HepG2 (cell line): ENCODE data around the gene NIBAN1. TPM values are rescaled to one million over a fixed set of nuclear protein-coding genes. Genes with fewer than 3 reads are reported as not detected.

Experiments used
- ATAC-seq: fragments of 200-7000 bp; cut with Tn5 transposase; 3 replicates; pipeline ENCODE4 v1.9.1; 2020; ENCODE audit warnings: mild to moderate bottlenecking, moderate library complexity
- BruUV-seq: library from RNA; stranded (reverse); fragments of 400-500 nt; replicated peaks from 2 replicates; lab custom pipeline; 2021; lab: Mats Ljungman, UMichigan
- CTCF ChIA-PET: fragments of 300-600 bp; formaldehyde crosslinking; extraction: SDS; loops from one replicate; lab custom pipeline; 2021; ENCODE audit warnings: low total read pairs, inconsistent platforms, low intra/inter-chr PET ratio; lab: Yijun Ruan, JAX
- POLR2A ChIA-PET: fragments of 350-600 bp; sonication (Branson Sonifier 250); formaldehyde crosslinking; loops from one replicate; lab custom pipeline; 2020; ENCODE audit warnings: antibody characterized with exemption, inconsistent platforms; lab: Yijun Ruan, JAX
- DNase-seq: peaks from one replicate; pipeline ENCODE4 v3.0.0-alpha.2; 2015; ENCODE audit warnings: low spot score
- FAIRE-seq: peaks from 3 replicates; lab custom pipeline; 2011; peaks lifted over from hg19 to GRCh38; lab: Jason Lieb, UNC
- H2AFZ ChIP-seq: one replicate; pipeline ENCODE4 v1.6.1; 2011; ENCODE audit warnings: low read length, inconsistent platforms
- H3K27ac ChIP-seq: fragments of 300-600 bp; 3 replicates; pipeline ENCODE4 v1.8.0; 2011; ENCODE audit warnings: mixed run types, mild to moderate bottlenecking, mixed read lengths, low read length, inconsistent platforms; ENCODE audit not compliant: insufficient read depth; ENCODE audit errors: extremely low read length
- H3K27me3 ChIP-seq, 2 experiments: fragments of 200-600 bp in 1 of 2; 2 replicates in 1 of 2; 3 replicates in 1 of 2; pipeline versions ENCODE4 v1.6.0 to v1.8.0; 2011; ENCODE audit warnings: low read length in 2 of 2, mild to moderate bottlenecking in 2 of 2, moderate library complexity in 2 of 2, inconsistent platforms in 1 of 2; ENCODE audit not compliant: insufficient read depth in 2 of 2, control insufficient read depth in 1 of 2
- H3K36me3 ChIP-seq, 2 experiments: fragments of 200-600 bp in 1 of 2; replicated peaks in 1 of 2; 2 replicates in 1 of 2; 3 replicates in 1 of 2; pipeline versions ENCODE4 v1.5.1 to v1.8.0; 2011; ENCODE audit warnings: low read length in 2 of 2, inconsistent platforms in 1 of 2; ENCODE audit not compliant: insufficient read depth in 2 of 2, control insufficient read depth in 1 of 2
- H3K4me1 ChIP-seq: 2 replicates; pipeline ENCODE4 v1.5.1; 2012; ENCODE audit warnings: low read length, inconsistent platforms; ENCODE audit not compliant: insufficient read depth
- H3K4me2 ChIP-seq: 2 replicates; pipeline ENCODE4 v1.6.0; 2011; ENCODE audit warnings: low read depth, low read length, inconsistent platforms
- H3K4me3 ChIP-seq, 3 experiments: fragments of 200-600 bp in 1 of 3; sonication (generic), shearing (Covaris generic) in 1 of 3; replicated peaks in 1 of 3; 2 replicates each; pipeline ENCODE4 v1.5.1; 2011 to 2016; ENCODE audit warnings: low read length in 3 of 3, inconsistent platforms in 2 of 3, low read depth in 2 of 3, mild to moderate bottlenecking in 2 of 3, control low read depth in 1 of 3, mixed read lengths in 1 of 3; ENCODE audit not compliant: insufficient read depth in 1 of 3
- H3K79me2 ChIP-seq: one replicate; pipeline ENCODE4 v1.6.1; 2011; ENCODE audit warnings: low read length, inconsistent platforms; ENCODE audit not compliant: insufficient read depth
- H3K9ac ChIP-seq: 2 replicates; pipeline ENCODE4 v1.6.0; 2011; ENCODE audit warnings: mild to moderate bottlenecking, low read depth, low read length, inconsistent platforms; ENCODE audit not compliant: insufficient read depth
- H3K9me3 ChIP-seq: 2 replicates; pipeline ENCODE4 v1.5.1; 2012; ENCODE audit warnings: mild to moderate bottlenecking, low read length
- H4K20me1 ChIP-seq: 2 replicates; pipeline ENCODE4 v1.6.0; 2011; ENCODE audit warnings: inconsistent platforms, mild to moderate bottlenecking, low read length, moderate library complexity; ENCODE audit not compliant: insufficient read depth
- CEBPG ChIP-seq: IDR thresholded peaks from 2 replicates; pipeline ENCODE4 v1.6.1; 2016
- CENPBD1 ChIP-seq: sonication (generic); formaldehyde crosslinking; IDR thresholded peaks from 2 replicates; pipeline ENCODE4 v1.8.0; 2022; ENCODE audit warnings: missing genetic modification reagents, low read depth, mild to moderate bottlenecking, borderline replicate concordance
- GLMP ChIP-seq: sonication (generic); formaldehyde crosslinking; IDR thresholded peaks from 2 replicates; pipeline ENCODE4 v1.9.0; 2021; ENCODE audit warnings: missing genetic modification reagents, mild to moderate bottlenecking, borderline replicate concordance
- NFYC ChIP-seq: IDR thresholded peaks from 2 replicates; pipeline ENCODE4 v1.6.1; 2016; ENCODE audit warnings: missing genetic modification reagents, missing compliant biosample characterization
- PHB2 ChIP-seq: fragments of 450-650 bp; IDR thresholded peaks from 2 replicates; pipeline ENCODE4 v1.6.1; 2018; ENCODE audit not compliant: partially characterized antibody
- PHF21A ChIP-seq: sonication (generic); formaldehyde crosslinking; IDR thresholded peaks from 2 replicates; pipeline ENCODE4 v1.5.0; 2020; ENCODE audit warnings: mild to moderate bottlenecking, missing genetic modification reagents
- RELA ChIP-seq: sonication (generic); formaldehyde crosslinking; IDR thresholded peaks from 2 replicates; pipeline ENCODE4 v1.4.0; 2020; ENCODE audit warnings: missing genetic modification reagents
- RNF2 ChIP-seq: fragments of 450-650 bp; conservative IDR thresholded peaks from 2 replicates; pipeline ENCODE4 v1.6.1; 2016; ENCODE audit warnings: low read depth
- THRA ChIP-seq: sonication (generic); formaldehyde crosslinking; IDR thresholded peaks from 2 replicates; pipeline ENCODE4 v1.4.0; 2020; ENCODE audit warnings: missing genetic modification reagents, borderline replicate concordance
- ZNF737 ChIP-seq: sonication (generic); formaldehyde crosslinking; IDR thresholded peaks from 2 replicates; pipeline ENCODE4 v1.5.0; 2020; ENCODE audit warnings: missing genetic modification reagents, mild to moderate bottlenecking, borderline replicate concordance
- WGBS: methylation state at CpG from one replicate; pipeline ENCODE4 v1.1.6; 2017; ENCODE audit warnings: low lambda C conversion rate; 5-methylcytosine and 5-hydroxymethylcytosine counted together
- in situ Hi-C: cut with HindIII; loops from 2 replicates; pipeline ENCODE4 v1.10.0; 2017; ENCODE audit warnings: low pct_unique_long_range_greater_than_20kb; ENCODE audit not compliant: extremely low pct_ligation_motif_present
- intact Hi-C: fragments of 100-400 bp; cut with micrococcal nuclease; formaldehyde crosslinking; loops from one replicate; pipeline ENCODE4 v1.10.0; 2022; ENCODE audit not compliant: unreplicated experiment
- polyA plus RNA-seq, 8 experiments: library from polyadenylated mRNA; depleted of rRNA in 3 of 8; stranded (reverse) in 7 of 8; unstranded in 1 of 8; fragments of >200 nt; fragmentation: Illumina TruSeq in 4 of 8; extraction: Trizol in 4 of 8; gene quantifications; 2 replicates each; pipeline versions ENCODE4 v1.2.1 to v1.2.3, GENCODE V29; 2011 to 2016; ENCODE audit warnings: low read depth in 4 of 8, missing spikeins in 1 of 8, mixed read lengths in 1 of 8; ENCODE audit not compliant: insufficient read depth in 1 of 8
- total RNA-seq, 5 experiments: library from RNA; depleted of rRNA; stranded (reverse); fragments of >200 nt; fragmentation: Illumina TruSeq; extraction: Trizol; gene quantifications; 2 replicates each; pipeline ENCODE4 v1.2.3, GENCODE V29; 2016; ENCODE audit warnings: low read depth in 1 of 5

Gene NIBAN1
- total and polyA plus RNA-seq, 2 of the 13 experiments (the other 11 are each of a cell fraction or from before 2014, with no cell fraction given) = not detected

DNA sequence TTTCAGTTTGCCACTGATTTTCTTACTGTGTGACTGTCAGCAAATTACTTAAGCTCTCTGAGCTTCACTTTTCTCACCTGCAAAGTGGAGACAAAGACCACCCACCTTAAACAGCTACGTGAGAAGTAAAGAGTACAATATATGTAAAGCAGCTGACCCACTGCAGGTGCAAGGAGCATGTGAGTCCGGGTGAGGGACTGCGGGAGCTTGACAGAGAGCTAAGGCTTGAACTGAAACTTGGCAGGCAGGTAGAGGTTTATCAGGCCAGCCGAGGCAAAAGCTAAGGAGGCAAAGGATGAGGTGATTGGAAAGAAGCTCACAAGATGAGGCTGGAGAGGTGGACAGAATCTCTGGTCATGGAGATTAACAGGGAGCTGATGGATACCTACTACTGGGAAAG lies 36.6 kb downstream of the NIBAN1 start (continued):
- TF ChIP-seq CENPBD1 (no peak), CEBPG (CRISPR knock-in tag) (no peak)

GRCh38 chr1:184935920-184936798 lies 38.1 kb downstream of the NIBAN1 start:
- peaks cover 0 to 5% of the 10 kb centered on the region in 2 experiments; a peak in 1 of 5 replicates for H3K27me3 ChIP-seq
- H3K9ac ChIP-seq = no peak overlapping the region
- H2AFZ ChIP-seq = no peak overlapping the region
- ChIA-PET POLR2A (no interaction called here), CTCF (no interaction called here)
- H3K27ac ChIP-seq = no peak overlapping the region
- in situ Hi-C loops = no loop called here
- no peaks in the 10 kb centered on the region for H3K36me3 ChIP-seq
- no peaks in the 10 kb centered on the region for H3K4me1 ChIP-seq
- no peaks in the 10 kb centered on the region for H3K9me3 ChIP-seq
- DNase-seq (no peak), FAIRE-seq (no peak), ATAC-seq (no peak)
- WGBS = 15% methylated on average over 7 of the region's 8 CpGs
- H3K4me2 ChIP-seq = no peak overlapping the region
- no peaks in the 10 kb centered on the region for H4K20me1 ChIP-seq
- H3K4me3 ChIP-seq = no peak overlapping the region
- H3K79me2 ChIP-seq = no peaks in the 10 kb centered on the region
- BruUV-seq = no TSS peak
- intact Hi-C loops = no loop called here
- TF ChIP-seq PHB2 (no peak), ZNF737 (CRISPR knock-in tag) (no peak), RNF2 (no peak), THRA (CRISPR knock-in tag) (no peak), GLMP (CRISPR knock-in tag) (no peak), PHF21A (no peak), NFYC (CRISPR knock-in tag) (no peak), RELA (CRISPR knock-in tag) (no peak)
- TF ChIP-seq, all 625 proteins: peak for 0
